ENCODE measurements around the gene GPR108. TPM values are rescaled to one million over a fixed set of nuclear protein-coding genes. Genes with fewer than 3 reads are reported as not detected.

Gene GPR108
- total and polyA plus RNA-seq, 2 of the 8 experiments (the other 6 are each of a cell fraction or from before 2014, with no cell fraction given) = 34.9 to 46.0 TPM

- TF ChIP-seq SAP30 (IDR thresholded peaks at IDR 0.05; ENCODE audit: insufficient read depth, insufficient replicate concordance, low read length) (peak; percentile 5), SIN3A (conservative IDR thresholded peaks at IDR 0.05 in 1 of 2, IDR thresholded peaks at IDR 0.05 in 1 of 2; ENCODE audit: low read depth in 1 of 2, low read length in 2 of 2) (no peak; a peak in 1 of 4 replicates), E2F6 (IDR thresholded peaks at IDR 0.05) (0 out of 2 replicates have a peak, but pooled peaks have one; percentile 10), TCF12 (IDR thresholded peaks at IDR 0.05; ENCODE audit: low read depth, low read length) (no peak), RFX5 (IDR thresholded peaks at IDR 0.05; ENCODE audit: borderline replicate concordance, low read depth, low read length) (no peak)
Measured at GRCh38 chr19:6739390-6739882, 2.1 kb upstream of the GPR108 start, which contains the start of gene TRIP10 (continued).
